Neural crest cell (in vitro differentiated cells): ENCODE measurements around the gene STK31. TPM values are rescaled to one million over a fixed set of nuclear protein-coding genes. Genes with fewer than 3 reads are reported as not detected.

Experiments
- DNase-seq: peaks from one replicate; pipeline ENCODE4 v3.0.0; 2021; ENCODE audit warnings: low read depth, mixed read lengths, low spot score
- H3K27ac Mint-ChIP-seq: one replicate; pipeline ENCODE4 v1.8.0; 2021; ENCODE audit warnings: mild to moderate bottlenecking, mixed read lengths; ENCODE audit not compliant: unreplicated experiment
- H3K27me3 Mint-ChIP-seq: 2 replicates; pipeline ENCODE4 v1.8.0; 2021; ENCODE audit warnings: low read depth, mild to moderate bottlenecking, mixed read lengths
- H3K36me3 Mint-ChIP-seq: 2 replicates; pipeline ENCODE4 v1.8.0; 2021; ENCODE audit warnings: low read depth, mild to moderate bottlenecking, mixed read lengths
- H3K4me1 Mint-ChIP-seq: 2 replicates; pipeline ENCODE4 v1.8.0; 2021; ENCODE audit warnings: mixed read lengths
- H3K4me3 Mint-ChIP-seq: one replicate; pipeline ENCODE4 v1.8.0; 2021; ENCODE audit warnings: mild to moderate bottlenecking, mixed read lengths
- H3K9me3 Mint-ChIP-seq: 2 replicates; pipeline ENCODE4 v1.8.0; 2021; ENCODE audit warnings: mixed read lengths
- long read RNA-seq: library from polyadenylated mRNA; unstranded; transcript quantifications from one replicate; pipeline ENCODE4 v2.0.0, GENCODE V29; 2020
- total RNA-seq: library from RNA; stranded (reverse); gene quantifications from 2 replicates; pipeline ENCODE4 v1.2.1, GENCODE V29; 2021
- TF ChIP-seq, protein P1 (sequence below): fragments of 200-600 bp; sonication (generic); conservative IDR thresholded peaks from 2 replicates; pipeline ENCODE4 v1.5.0; 2021; ENCODE audit warnings: antibody characterized with exemption, mild to moderate bottlenecking

Gene STK31, protein sequence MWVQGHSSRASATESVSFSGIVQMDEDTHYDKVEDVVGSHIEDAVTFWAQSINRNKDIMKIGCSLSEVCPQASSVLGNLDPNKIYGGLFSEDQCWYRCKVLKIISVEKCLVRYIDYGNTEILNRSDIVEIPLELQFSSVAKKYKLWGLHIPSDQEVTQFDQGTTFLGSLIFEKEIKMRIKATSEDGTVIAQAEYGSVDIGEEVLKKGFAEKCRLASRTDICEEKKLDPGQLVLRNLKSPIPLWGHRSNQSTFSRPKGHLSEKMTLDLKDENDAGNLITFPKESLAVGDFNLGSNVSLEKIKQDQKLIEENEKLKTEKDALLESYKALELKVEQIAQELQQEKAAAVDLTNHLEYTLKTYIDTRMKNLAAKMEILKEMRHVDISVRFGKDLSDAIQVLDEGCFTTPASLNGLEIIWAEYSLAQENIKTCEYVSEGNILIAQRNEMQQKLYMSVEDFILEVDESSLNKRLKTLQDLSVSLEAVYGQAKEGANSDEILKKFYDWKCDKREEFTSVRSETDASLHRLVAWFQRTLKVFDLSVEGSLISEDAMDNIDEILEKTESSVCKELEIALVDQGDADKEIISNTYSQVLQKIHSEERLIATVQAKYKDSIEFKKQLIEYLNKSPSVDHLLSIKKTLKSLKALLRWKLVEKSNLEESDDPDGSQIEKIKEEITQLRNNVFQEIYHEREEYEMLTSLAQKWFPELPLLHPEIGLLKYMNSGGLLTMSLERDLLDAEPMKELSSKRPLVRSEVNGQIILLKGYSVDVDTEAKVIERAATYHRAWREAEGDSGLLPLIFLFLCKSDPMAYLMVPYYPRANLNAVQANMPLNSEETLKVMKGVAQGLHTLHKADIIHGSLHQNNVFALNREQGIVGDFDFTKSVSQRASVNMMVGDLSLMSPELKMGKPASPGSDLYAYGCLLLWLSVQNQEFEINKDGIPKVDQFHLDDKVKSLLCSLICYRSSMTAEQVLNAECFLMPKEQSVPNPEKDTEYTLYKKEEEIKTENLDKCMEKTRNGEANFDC
- 0.58 and 0.82 TPM in 2 replicates for total RNA-seq
- long read RNA-seq = 0 reads

DNA sequence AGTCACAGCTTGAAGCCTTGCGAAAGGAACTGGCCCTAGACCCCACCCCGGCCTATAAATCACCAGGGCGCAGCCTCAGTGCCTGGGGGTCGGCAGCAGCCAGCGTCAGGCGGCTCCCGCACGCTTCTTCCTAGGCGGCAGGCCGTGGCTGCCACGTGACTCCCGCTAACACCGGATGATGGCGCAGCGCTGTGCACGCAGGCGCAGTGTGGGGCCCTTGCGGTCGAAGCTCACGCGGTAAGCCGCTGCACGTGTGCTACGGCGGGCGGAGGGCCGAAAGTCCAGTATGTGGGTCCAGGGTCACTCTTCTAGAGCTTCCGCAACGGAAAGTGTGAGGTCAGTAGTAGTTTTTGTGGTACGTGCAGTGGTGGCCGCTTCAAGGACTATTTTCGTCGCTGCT is at the start of gene STK31:
TSS of gene STK31 (plus strand) at position 220 of the 400 bp plus-strand sequence. CDS start at position 287, 67 bp downstream.
- H3K27ac Mint-ChIP-seq = no peak within 1 kb of the TSS
- no peaks in the 10 kb centered on the region for H3K4me1 Mint-ChIP-seq
- no peak within 1 kb of the TSS for H3K4me3 Mint-ChIP-seq
- peaks cover 11% of the 10 kb centered on the region for H3K9me3 Mint-ChIP-seq
- DNase-seq = no peak
- TF ChIP-seq, protein P1, sequence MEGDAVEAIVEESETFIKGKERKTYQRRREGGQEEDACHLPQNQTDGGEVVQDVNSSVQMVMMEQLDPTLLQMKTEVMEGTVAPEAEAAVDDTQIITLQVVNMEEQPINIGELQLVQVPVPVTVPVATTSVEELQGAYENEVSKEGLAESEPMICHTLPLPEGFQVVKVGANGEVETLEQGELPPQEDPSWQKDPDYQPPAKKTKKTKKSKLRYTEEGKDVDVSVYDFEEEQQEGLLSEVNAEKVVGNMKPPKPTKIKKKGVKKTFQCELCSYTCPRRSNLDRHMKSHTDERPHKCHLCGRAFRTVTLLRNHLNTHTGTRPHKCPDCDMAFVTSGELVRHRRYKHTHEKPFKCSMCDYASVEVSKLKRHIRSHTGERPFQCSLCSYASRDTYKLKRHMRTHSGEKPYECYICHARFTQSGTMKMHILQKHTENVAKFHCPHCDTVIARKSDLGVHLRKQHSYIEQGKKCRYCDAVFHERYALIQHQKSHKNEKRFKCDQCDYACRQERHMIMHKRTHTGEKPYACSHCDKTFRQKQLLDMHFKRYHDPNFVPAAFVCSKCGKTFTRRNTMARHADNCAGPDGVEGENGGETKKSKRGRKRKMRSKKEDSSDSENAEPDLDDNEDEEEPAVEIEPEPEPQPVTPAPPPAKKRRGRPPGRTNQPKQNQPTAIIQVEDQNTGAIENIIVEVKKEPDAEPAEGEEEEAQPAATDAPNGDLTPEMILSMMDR = no peak
- H3K27me3 Mint-ChIP-seq = no peaks in the 10 kb centered on the region
- H3K36me3 Mint-ChIP-seq = peaks cover 21% of the 10 kb centered on the region

DNA sequence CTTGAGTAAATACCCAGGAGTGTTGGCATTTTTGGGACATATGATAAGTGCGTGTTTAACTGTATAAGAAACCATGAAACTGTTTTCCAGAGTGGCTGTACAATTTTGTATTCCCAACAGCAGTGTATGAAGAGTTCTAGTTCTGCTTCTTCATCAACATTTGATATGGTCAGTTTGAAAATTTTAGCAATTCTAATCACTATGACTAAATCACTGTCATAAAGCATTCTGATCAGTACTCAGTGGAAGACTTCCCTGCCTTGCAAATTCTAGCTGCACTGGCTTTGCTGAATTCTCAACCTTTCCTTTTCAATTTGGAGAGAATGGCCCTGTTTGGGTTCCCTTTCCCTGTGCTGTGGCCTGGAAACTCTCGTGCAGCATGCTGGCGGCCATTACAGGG is 48.6 kb upstream of the STK31 start:
- Mint-ChIP-seq H3K36me3 (peaks cover 4% of the 10 kb centered on the region), H3K4me3 (no peak overlapping the region)
- TF ChIP-seq, protein P1 = no peak

DNA sequence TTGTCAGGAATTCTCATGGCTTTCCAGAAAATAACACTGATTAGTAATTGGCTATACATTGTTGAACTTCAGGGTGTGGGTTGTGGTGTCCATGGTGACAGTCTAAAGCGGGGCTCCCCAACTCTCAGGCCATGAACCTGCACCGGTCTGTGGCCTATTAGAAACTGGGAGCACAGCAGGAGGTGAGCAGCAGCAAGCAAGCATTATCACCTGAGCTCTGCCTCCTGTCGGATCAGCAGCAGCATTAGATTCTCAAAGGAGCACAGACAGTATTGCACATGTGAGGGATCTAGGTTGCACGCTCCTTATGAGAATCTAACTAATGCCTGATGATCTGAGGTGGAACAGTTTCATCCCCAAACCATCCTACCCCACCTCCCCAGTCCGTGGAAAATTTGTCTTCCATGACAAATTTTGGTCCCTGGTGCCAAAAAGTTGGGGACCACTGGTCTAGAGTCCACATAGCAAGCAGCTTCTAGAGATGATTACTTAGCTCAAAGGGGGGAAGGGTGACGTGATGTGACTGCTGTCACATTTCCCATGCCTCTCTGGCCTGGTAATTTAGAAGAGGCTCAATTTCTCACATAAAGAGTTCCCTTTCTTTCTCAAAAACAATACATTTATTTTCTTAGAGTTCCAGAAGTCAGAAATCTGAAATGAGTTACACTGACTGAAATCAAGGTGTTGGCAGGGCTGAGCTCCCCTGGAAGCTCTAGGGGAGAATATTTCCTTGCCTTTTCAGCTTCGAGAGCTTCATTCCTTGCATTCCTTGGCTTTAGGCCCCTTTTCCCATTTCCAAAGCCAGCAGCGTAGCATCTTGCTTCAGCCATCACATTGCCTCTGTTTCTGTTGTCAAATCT is 47.7 kb upstream of the STK31 start:
- TF ChIP-seq, protein P1 = no peak
- H3K36me3 Mint-ChIP-seq = peaks cover 4% of the 10 kb centered on the region
- H3K4me1 Mint-ChIP-seq = peaks cover 4% of the 10 kb centered on the region
- peaks cover 8% of the 10 kb centered on the region for H3K9me3 Mint-ChIP-seq
- H3K27me3 Mint-ChIP-seq = no peaks in the 10 kb centered on the region
- H3K4me3 Mint-ChIP-seq = no peak overlapping the region
- DNase-seq = no peak
- H3K27ac Mint-ChIP-seq = no peak overlapping the region

More for the DNA sequence above, 48.6 kb upstream of the STK31 start:
- H3K9me3 Mint-ChIP-seq = peaks cover 10% of the 10 kb centered on the region
- no peaks in the 10 kb centered on the region for H3K27me3 Mint-ChIP-seq
- no peak overlapping the region for H3K27ac Mint-ChIP-seq
- DNase-seq = no peak
- peaks cover 4% of the 10 kb centered on the region for H3K4me1 Mint-ChIP-seq

DNA sequence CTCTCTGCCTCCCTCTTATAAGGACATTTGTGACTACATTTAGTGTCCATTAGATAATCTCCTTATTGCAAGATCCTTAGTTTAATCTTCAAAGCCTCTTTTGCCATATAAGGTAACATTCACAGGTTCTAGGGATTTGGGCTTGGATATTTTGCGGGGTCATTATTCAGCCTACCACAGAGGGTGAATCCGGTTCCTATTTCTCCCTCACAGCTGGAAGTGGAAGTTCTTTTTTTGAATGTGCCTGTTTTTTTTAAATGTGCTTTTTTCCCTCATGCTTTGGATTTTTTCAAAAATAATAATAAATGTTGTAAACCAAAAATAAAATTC is 47.1 kb upstream of the STK31 start:
- Mint-ChIP-seq H3K36me3 (peaks cover 4% of the 10 kb centered on the region), H3K27ac (no peak overlapping the region)
- DNase-seq = no peak

More for the DNA sequence above, 47.1 kb upstream of the STK31 start:
- Mint-ChIP-seq H3K27me3 (no peaks in the 10 kb centered on the region), H3K4me3 (no peak overlapping the region), H3K4me1 (peaks cover 4% of the 10 kb centered on the region), H3K9me3 (peaks cover 8% of the 10 kb centered on the region)
- TF ChIP-seq, protein P1 = no peak
